HUES48 (cell line): Measurements from ENCODE around the gene PLEKHJ1.

Source experiments
- H3K27ac ChIP-seq: one replicate; pipeline ENCODE4 v1.7.0; 2013; ENCODE audit warnings: low read depth, low read length, inconsistent platforms
- H3K27me3 ChIP-seq: 2 replicates; pipeline ENCODE4 v1.6.1; 2013; ENCODE audit warnings: mild to moderate bottlenecking, low read length; ENCODE audit not compliant: control insufficient read depth, insufficient read depth
- H3K36me3 ChIP-seq: 2 replicates; pipeline ENCODE4 v1.6.1; 2013; ENCODE audit warnings: low read length; ENCODE audit not compliant: control insufficient read depth, insufficient read depth
- H3K4me1 ChIP-seq: 2 replicates; pipeline ENCODE4 v1.6.1; 2013; ENCODE audit warnings: mild to moderate bottlenecking, low read length; ENCODE audit not compliant: control insufficient read depth, insufficient read depth
- H3K4me3 ChIP-seq: 2 replicates; pipeline ENCODE4 v1.5.1; 2013; ENCODE audit warnings: mild to moderate bottlenecking, low read depth, low read length
- H3K9ac ChIP-seq: 2 replicates; pipeline ENCODE4 v1.6.1; 2013; ENCODE audit warnings: mild to moderate bottlenecking, low read depth, low read length, moderate library complexity
- H3K9me3 ChIP-seq: 2 replicates; pipeline ENCODE4 v1.6.1; 2013; ENCODE audit warnings: low read length; ENCODE audit not compliant: control insufficient read depth, insufficient read depth

PLEKHJ1 gene

GRCh38 chr19:2198317-2198716 lies 37.8 kb downstream of the PLEKHJ1 start:
- H3K27ac ChIP-seq, result no peak overlapping the region
- no peak overlapping the region for H3K9ac ChIP-seq

DNA sequence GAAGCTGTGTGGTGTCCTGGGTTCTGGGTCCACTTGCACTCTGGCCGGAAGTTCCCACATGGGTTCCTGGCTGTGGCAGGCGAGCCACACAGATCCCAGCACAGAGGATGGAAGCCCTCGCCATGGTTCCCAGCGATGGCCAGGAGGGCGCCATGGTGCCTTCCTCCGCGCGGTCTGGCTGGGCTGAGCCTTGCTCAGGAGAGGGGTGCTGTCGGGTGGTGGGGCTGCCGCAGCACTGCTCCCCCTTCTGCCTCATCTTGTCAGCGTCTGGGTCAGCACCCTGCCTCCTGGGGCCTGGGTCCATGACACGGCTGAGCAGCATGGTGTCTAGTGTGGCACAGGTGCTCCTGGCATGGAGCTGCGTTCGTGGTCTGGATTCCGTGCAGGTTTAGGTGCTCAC lies 38.9 kb downstream of the PLEKHJ1 start:
- no peaks in the 10 kb centered on the region for H3K27me3 ChIP-seq
- no peaks in the 10 kb centered on the region for H3K9me3 ChIP-seq
- no peaks in the 10 kb centered on the region for H3K4me1 ChIP-seq
- H3K36me3 ChIP-seq, result peaks cover 48% of the 10 kb centered on the region
- no peak overlapping the region for H3K4me3 ChIP-seq
- H3K9ac ChIP-seq, result no peak overlapping the region
- H3K27ac ChIP-seq, result no peak overlapping the region

More at GRCh38 chr19:2198317-2198716, 37.8 kb downstream of the PLEKHJ1 start:
- no peaks in the 10 kb centered on the region for H3K27me3 ChIP-seq
- peaks cover 44% of the 10 kb centered on the region for H3K36me3 ChIP-seq
- H3K9me3 ChIP-seq, result no peaks in the 10 kb centered on the region
- H3K4me1 ChIP-seq, result no peaks in the 10 kb centered on the region
- no peak overlapping the region for H3K4me3 ChIP-seq

DNA sequence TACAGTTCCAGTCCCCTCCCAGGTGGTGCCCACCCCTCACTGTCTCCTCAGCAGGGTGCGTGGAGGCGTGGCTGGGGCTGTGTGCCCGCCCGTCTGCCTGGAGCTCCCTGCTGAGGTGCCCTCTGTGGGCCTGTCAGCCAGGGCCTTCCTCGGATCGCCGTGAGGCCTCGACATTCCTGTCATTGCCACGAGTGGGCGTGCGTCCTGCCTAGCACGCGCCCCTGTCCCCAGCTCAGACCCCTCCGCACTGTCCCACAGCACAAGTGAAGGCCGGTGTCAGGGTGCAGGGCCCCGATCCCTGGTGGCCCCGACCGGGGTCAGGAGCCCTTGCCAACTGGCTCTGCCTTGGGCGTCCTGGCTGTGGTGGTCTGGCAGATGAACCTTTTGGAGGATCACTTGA lies 40.2 kb downstream of the PLEKHJ1 start:
- Histone ChIP-seq H3K4me1 (no peaks in the 10 kb centered on the region), H3K4me3 (no peak overlapping the region), H3K36me3 (peaks cover 55% of the 10 kb centered on the region), H3K27me3 (no peaks in the 10 kb centered on the region), H3K9me3 (no peaks in the 10 kb centered on the region), H3K9ac (no peak overlapping the region), H3K27ac (no peak overlapping the region)

DNA sequence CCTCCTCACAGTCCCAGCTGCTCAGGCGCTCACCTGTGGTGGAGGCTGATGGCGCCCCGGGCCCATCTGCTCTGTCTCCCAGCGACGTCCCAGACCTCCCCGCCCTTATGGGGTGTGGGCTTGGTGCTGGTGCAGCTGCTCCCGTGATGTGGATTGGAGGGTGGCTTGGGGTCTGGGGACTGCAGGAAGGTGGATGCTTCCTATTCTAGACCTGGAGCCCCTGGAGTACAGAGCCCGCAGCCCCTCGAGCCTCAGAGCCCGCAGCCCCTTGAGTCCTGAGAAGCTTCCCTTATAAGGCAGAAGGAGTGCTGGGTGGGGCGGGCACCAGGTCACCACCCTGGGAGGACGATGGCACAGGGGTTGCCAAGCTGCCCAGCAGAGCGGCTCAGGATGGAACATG lies 40.8 kb downstream of the PLEKHJ1 start:
- Histone ChIP-seq H3K4me3 (no peak overlapping the region), H3K27me3 (no peaks in the 10 kb centered on the region), H3K4me1 (no peaks in the 10 kb centered on the region), H3K27ac (no peak overlapping the region), H3K36me3 (peaks cover 58% of the 10 kb centered on the region), H3K9ac (no peak overlapping the region), H3K9me3 (no peaks in the 10 kb centered on the region)

- H3K4me1 ChIP-seq, result no peaks in the 10 kb centered on the region
- H3K9ac ChIP-seq, result no peak overlapping the region
- H3K36me3 ChIP-seq, result peaks cover 60% of the 10 kb centered on the region
- H3K4me3 ChIP-seq, result no peak overlapping the region
- H3K27me3 ChIP-seq, result no peaks in the 10 kb centered on the region
- no peak overlapping the region for H3K27ac ChIP-seq
- no peaks in the 10 kb centered on the region for H3K9me3 ChIP-seq
These were observed 41.5 kb downstream of the PLEKHJ1 start for GRCh38 chr19:2194513-2195078.

DNA sequence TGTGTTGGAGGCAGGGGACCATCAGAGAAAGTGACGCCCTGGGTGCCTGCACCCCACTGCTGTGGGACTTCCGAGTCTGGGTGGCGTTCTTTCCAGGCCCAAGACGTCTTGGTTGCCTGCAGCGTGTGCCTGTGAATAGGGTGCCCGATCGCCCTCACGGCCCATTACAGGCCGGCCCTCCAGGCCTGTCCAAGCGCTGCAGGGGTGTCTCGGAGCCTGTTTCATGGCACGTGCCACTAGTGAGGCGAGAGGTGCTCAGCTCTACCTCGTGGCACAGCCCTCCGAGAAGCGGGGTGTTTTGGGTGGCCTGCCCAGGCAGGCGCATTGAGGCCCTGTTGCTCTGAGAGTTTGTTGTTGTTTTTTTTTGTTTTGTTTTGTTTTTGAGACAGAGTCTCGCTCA lies 42.3 kb downstream of the PLEKHJ1 start:
- Histone ChIP-seq H3K4me3 (no peak overlapping the region), H3K9me3 (no peaks in the 10 kb centered on the region), H3K27me3 (no peaks in the 10 kb centered on the region), H3K27ac (no peak overlapping the region), H3K9ac (no peak overlapping the region), H3K4me1 (no peaks in the 10 kb centered on the region), H3K36me3 (peaks cover 67% of the 10 kb centered on the region)

- Histone ChIP-seq H3K9ac (no peak overlapping the region), H3K36me3 (peaks cover 72% of the 10 kb centered on the region), H3K27me3 (no peaks in the 10 kb centered on the region), H3K4me3 (no peak overlapping the region), H3K27ac (no peak overlapping the region), H3K9me3 (no peaks in the 10 kb centered on the region), H3K4me1 (no peaks in the 10 kb centered on the region)
These were observed 43.3 kb downstream of the PLEKHJ1 start for GRCh38 chr19:2192862-2193261.

DNA sequence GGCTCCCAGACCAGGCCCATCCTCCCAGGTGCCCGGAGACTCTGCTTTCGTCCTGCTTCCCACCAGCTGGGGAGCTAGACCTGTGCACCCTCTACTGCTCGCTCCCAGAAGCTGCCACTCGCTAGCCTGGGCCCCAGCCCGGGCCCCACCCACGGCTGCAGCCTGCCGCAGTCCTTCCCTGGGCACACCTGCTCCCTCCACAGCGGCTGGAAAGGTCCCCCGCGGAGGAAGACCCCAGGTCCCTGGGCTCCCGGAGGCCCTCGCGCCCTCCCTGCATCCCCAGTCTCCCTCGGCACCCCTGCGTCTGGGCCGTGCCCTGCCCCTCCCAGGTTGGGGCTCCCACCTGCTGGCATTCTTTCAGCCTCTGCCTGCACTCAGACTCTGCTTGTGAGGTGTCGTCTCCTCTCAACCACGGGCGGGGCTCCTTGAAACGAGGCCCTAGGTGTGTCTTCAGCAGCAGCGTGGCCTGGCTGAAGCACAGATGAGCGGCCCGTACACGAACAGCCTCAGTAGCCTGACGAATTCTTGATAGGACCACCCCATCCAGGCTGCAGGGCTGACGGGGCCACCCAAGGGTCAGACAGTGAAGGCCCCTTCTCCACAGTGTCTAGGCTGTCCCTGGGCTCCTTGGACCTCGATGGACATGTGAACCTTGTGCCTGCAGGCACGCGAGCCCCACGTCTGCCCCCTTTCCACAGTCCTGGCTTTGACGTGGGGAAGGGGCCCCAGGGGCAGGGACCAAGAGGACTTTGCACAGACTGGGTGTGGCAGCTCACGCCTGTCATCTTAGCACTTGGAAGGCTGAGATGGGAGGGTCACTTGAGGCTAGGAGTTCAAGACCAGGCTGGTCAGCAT lies 44.4 kb downstream of the PLEKHJ1 start:
- Histone ChIP-seq H3K27me3 (no peaks in the 10 kb centered on the region), H3K4me3 (no peak overlapping the region), H3K9me3 (no peaks in the 10 kb centered on the region), H3K9ac (no peak overlapping the region), H3K27ac (no peak overlapping the region), H3K36me3 (peaks cover 76% of the 10 kb centered on the region), H3K4me1 (no peaks in the 10 kb centered on the region)

- Histone ChIP-seq H3K9me3 (no peaks in the 10 kb centered on the region), H3K4me3 (no peak overlapping the region), H3K27me3 (no peaks in the 10 kb centered on the region), H3K36me3 (peaks cover 77% of the 10 kb centered on the region), H3K4me1 (no peaks in the 10 kb centered on the region), H3K9ac (no peak overlapping the region), H3K27ac (no peak overlapping the region)
These were observed 45.2 kb downstream of the PLEKHJ1 start for GRCh38 chr19:2190848-2191455.

GRCh38 chr19:2189880-2190279 lies 46.2 kb downstream of the PLEKHJ1 start:
- peaks cover 71% of the 10 kb centered on the region for H3K36me3 ChIP-seq
- H3K27me3 ChIP-seq, result no peaks in the 10 kb centered on the region
- H3K4me3 ChIP-seq, result no peak overlapping the region
- no peak overlapping the region for H3K27ac ChIP-seq
- no peaks in the 10 kb centered on the region for H3K9me3 ChIP-seq
- H3K9ac ChIP-seq, result no peak overlapping the region
- no peaks in the 10 kb centered on the region for H3K4me1 ChIP-seq

DNA sequence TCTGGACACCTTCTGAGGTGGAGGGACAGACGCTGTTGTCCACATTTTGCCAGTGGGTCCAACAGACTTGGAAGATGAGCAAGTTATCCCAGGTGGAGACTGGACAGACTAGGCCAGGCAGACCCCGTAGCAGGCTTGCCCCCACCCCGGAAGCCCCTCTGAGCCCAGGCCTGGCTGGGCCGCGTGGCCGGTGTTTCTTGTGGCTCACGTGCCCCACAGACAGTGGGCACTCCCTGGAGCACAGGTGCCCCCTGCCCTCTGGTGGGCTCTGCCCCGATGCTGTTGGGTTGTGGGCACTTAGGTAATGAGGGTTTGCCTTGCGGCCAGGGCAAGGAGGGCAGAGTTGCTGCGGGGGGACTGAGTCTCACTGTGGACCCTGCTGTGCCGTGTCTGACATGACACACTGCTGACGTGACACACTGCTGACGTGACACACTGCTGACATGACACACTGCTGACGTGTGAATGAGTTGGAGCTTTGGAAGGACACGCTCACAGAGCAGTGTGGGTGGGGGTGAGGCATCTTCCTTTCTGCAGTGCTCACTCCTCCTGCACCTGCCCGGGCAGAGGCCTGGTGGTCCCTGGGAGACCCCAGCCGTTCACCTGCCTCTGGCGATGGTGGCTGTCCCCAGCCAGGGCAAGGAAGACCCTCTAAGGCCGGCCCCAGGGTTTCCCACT lies 47.3 kb downstream of the PLEKHJ1 start:
- H3K9me3 ChIP-seq, result no peaks in the 10 kb centered on the region
- no peaks in the 10 kb centered on the region for H3K27me3 ChIP-seq
- no peaks in the 10 kb centered on the region for H3K4me1 ChIP-seq
- no peak overlapping the region for H3K27ac ChIP-seq
- no peak overlapping the region for H3K4me3 ChIP-seq
- no peak overlapping the region for H3K9ac ChIP-seq
- H3K36me3 ChIP-seq, result peaks cover 64% of the 10 kb centered on the region
